G401 (cell line): Measurements from ENCODE around the gene ARL6IP5. TPM values are rescaled to one million over a fixed set of nuclear protein-coding genes. Genes with fewer than 3 reads are reported as not detected.

Experiments
- DNase-seq: peaks from one replicate; pipeline ENCODE4 v3.0.0-alpha.2; 2015; ENCODE audit warnings: low spot score
- in situ Hi-C: cut with HindIII; loops from 2 replicates; pipeline ENCODE4 v1.10.0; 2016; ENCODE audit warnings: low sequenced_read_pairs, mixed read lengths
- total RNA-seq: library from RNA; depleted of rRNA; stranded (reverse); fragments of >200 nt; shearing (Covaris generic); gene quantifications from 2 replicates; pipeline ENCODE4 v1.2.3, GENCODE V29; 2014; rRNA removed

ARL6IP5 gene
- total RNA-seq, 1 experiment from 2014 or later = 93.3 TPM

GRCh38 chr3:69142797-69143454 lies 58.2 kb downstream of the ARL6IP5 start:
- DNase-seq = no peak
- in situ Hi-C loops = no loop called here

GRCh38 chr3:69143612-69144011 lies 58.9 kb downstream of the ARL6IP5 start:
- in situ Hi-C loops = no loop called here
- no peak for DNase-seq

- no peak for DNase-seq
- in situ Hi-C loops = no loop called here
Observed at GRCh38 chr3:69144631-69145245, 60.0 kb downstream of the ARL6IP5 start.

- in situ Hi-C loops = no loop called here
- DNase-seq = no peak
Observed at GRCh38 chr3:69145688-69146087, 61.0 kb downstream of the ARL6IP5 start.

- no peak for DNase-seq
- in situ Hi-C loops = no loop called here
Observed at GRCh38 chr3:69149586-69149985, 64.8 kb downstream of the ARL6IP5 start.

Other genes starting within 250 kb of the ARL6IP5 start
- gene TAFA4, start 152.4 kb upstream of the ARL6IP5 start, total RNA-seq = not detected in 2 replicates
- 19.0 and 27.0 TPM in 2 replicates for gene EOGT, start 71.3 kb upstream of the ARL6IP5 start, total RNA-seq
- 3.3 and 7.5 TPM in 2 replicates for gene TMF1, start 32.6 kb upstream of the ARL6IP5 start, total RNA-seq
- gene UBA3, start 4.6 kb upstream of the ARL6IP5 start, total RNA-seq = 71.4 and 77.6 TPM in 2 replicates
- not detected in 2 replicates for gene LMOD3, start 37.7 kb downstream of the ARL6IP5 start, total RNA-seq